GM12878 (cell line): ENCODE measurements around the gene COX6B1. TPM values are rescaled to one million over a fixed set of nuclear protein-coding genes. Genes with fewer than 3 reads are reported as not detected.
A peak's percentile ranks its signal among the peaks of the same experiment; 100 is the strongest.

Experiments used
- ATAC-seq: fragments of 200-7000 bp; cut with Tn5 transposase; 3 replicates; pipeline ENCODE4 v1.9.1; 2020; ENCODE audit warnings: mild to moderate bottlenecking, moderate library complexity
- BruUV-seq: library from RNA; stranded (reverse); fragments of 400-500 nt; replicated peaks from 2 replicates; lab custom pipeline; 2021; lab: Mats Ljungman, UMichigan
- CTCF ChIA-PET: fragments of 300-600 bp; sonication (Branson Sonifier 250); formaldehyde crosslinking; extraction: SDS; loops from one replicate; lab custom pipeline; 2021; ENCODE audit warnings: inconsistent platforms; lab: Yijun Ruan, JAX
- POLR2A ChIA-PET: fragments of 350-600 bp; formaldehyde crosslinking; extraction: SDS; loops from one replicate; lab custom pipeline; 2021; ENCODE audit warnings: inconsistent platforms; lab: Charles Lee
- RAD21 ChIA-PET: fragments of 300-600 bp; sonication (Branson Sonifier 250); formaldehyde crosslinking; loops from one replicate; lab custom pipeline; 2023; ENCODE audit warnings: antibody characterized with exemption; ENCODE audit not compliant: unreplicated experiment; lab: Charles Lee
- SMC1A ChIA-PET: fragments of 300-600 bp; sonication (Branson Sonifier 250); formaldehyde crosslinking; loops from one replicate; lab custom pipeline; 2023; ENCODE audit not compliant: unreplicated experiment, uncharacterized antibody; lab: Charles Lee
- DNase-seq: peaks from one replicate; pipeline ENCODE4 v3.0.0-alpha.2; 2011; ENCODE audit warnings: low read depth, low spot score
- FAIRE-seq: peaks from 3 replicates; lab custom pipeline; 2011; peaks lifted over from hg19 to GRCh38; lab: Jason Lieb, UNC
- H2AFZ ChIP-seq: 2 replicates; pipeline ENCODE4 v1.6.0; 2011; ENCODE audit warnings: low read depth, low read length, control low read depth; ENCODE audit not compliant: control insufficient read depth
- H3K27ac ChIP-seq: 2 replicates; pipeline ENCODE4 v1.5.1; 2011; ENCODE audit warnings: control low read depth; ENCODE audit not compliant: control insufficient read depth, insufficient read depth
- H3K27me3 ChIP-seq, 2 experiments: replicated peaks in 1 of 2; 2 replicates each; pipeline versions ENCODE4 v1.6.0 to v1.6.1; 2011; ENCODE audit warnings: low read length in 1 of 2; ENCODE audit not compliant: control insufficient read depth in 2 of 2, insufficient read depth in 2 of 2
- H3K36me3 ChIP-seq, 2 experiments: 2 replicates each; pipeline ENCODE4 v1.5.1; 2011; ENCODE audit warnings: low read length in 1 of 2; ENCODE audit not compliant: control insufficient read depth in 2 of 2, insufficient read depth in 2 of 2
- H3K4me1 ChIP-seq: 2 replicates; pipeline ENCODE4 v1.6.1; 2011; ENCODE audit warnings: mild to moderate bottlenecking, low read length, moderate library complexity, mixed read lengths; ENCODE audit not compliant: control insufficient read depth, insufficient read depth
- H3K4me2 ChIP-seq: 2 replicates; pipeline ENCODE4 v1.6.0; 2011; ENCODE audit warnings: control low read depth; ENCODE audit not compliant: control insufficient read depth, insufficient read depth
- H3K4me3 ChIP-seq: fragments of 200-600 bp; sonication (generic); 2 replicates; pipeline ENCODE4 v1.5.1; 2016
- H3K79me2 ChIP-seq: 2 replicates; pipeline ENCODE4 v1.6.0; 2011; ENCODE audit warnings: low read length; ENCODE audit not compliant: control insufficient read depth, insufficient read depth
- H3K9ac ChIP-seq: 2 replicates; pipeline ENCODE4 v1.8.0; 2011; ENCODE audit warnings: low read length, control low read depth, mixed read lengths; ENCODE audit not compliant: control insufficient read depth, insufficient read depth
- H3K9me3 ChIP-seq: replicated peaks from 3 replicates; pipeline ENCODE4 v1.5.1; 2011; ENCODE audit warnings: mild to moderate bottlenecking, low read length; ENCODE audit not compliant: control insufficient read depth, insufficient read depth
- H4K20me1 ChIP-seq: 2 replicates; pipeline ENCODE4 v1.6.0; 2011; ENCODE audit not compliant: control insufficient read depth, insufficient read depth
- SUZ12 ChIP-seq: fragments of 200-600 bp; sonication (generic); IDR thresholded peaks from one replicate; pipeline ENCODE4 v1.6.1; 2018; ENCODE audit warnings: antibody characterized with exemption, mild to moderate bottlenecking; ENCODE audit not compliant: unreplicated experiment
- WRNIP1 ChIP-seq: IDR thresholded peaks from 2 replicates; pipeline ENCODE4 v1.6.1; 2011; ENCODE audit warnings: low read depth, low read length, improper control_type of control experiment, borderline replicate concordance
- WGBS: methylation state at CpG from one replicate; pipeline ENCODE4 v1.1.6; 2016; ENCODE audit warnings: low lambda C conversion rate; ENCODE audit not compliant: insufficient replicate concordance, insufficient coverage; ENCODE audit errors: missing lambda C conversion rate; 5-methylcytosine and 5-hydroxymethylcytosine counted together
- in situ Hi-C: fragments of 300-500 bp; cut with MboI; formaldehyde crosslinking; loops from 9 replicates; pipeline ENCODE4 v1.14.3; 2018; ENCODE audit warnings: mixed read lengths
- intact Hi-C: fragments of 100-400 bp; cut with micrococcal nuclease; formaldehyde crosslinking; loops from one replicate; pipeline ENCODE4 v1.14.2; 2022; ENCODE audit not compliant: unreplicated experiment
- polyA plus RNA-seq, 11 experiments: library from polyadenylated mRNA; depleted of rRNA in 4 of 11; unstranded in 6 of 11; stranded (reverse) in 5 of 11; fragments of >200 nt; fragmentation: Nextera tagmentation in 4 of 11; fragmentation: Illumina TruSeq in 1 of 11; extraction: Ambion mirVana in 4 of 11; extraction: Trizol in 1 of 11; gene quantifications; 1 replicate in 1 of 11; 2 replicates in 10 of 11; pipeline versions ENCODE4 v1.2.1 to v1.2.3, GENCODE V29; 2011 to 2016; ENCODE audit warnings: inconsistent platforms in 2 of 11, missing spikeins in 2 of 11, low read depth in 1 of 11
- total RNA-seq, 4 experiments: library from RNA; depleted of rRNA in 3 of 4; stranded (reverse); fragments of >200 nt in 3 of 4; fragmentation: Illumina TruSeq in 1 of 4; extraction: Trizol in 1 of 4; gene quantifications; 2 replicates each; pipeline versions ENCODE4 v1.2.1 to v1.2.3, GENCODE V29; 2013 to 2021
- TF ChIP-seq, protein P1 (sequence below): fragments of 450-650 bp; IDR thresholded peaks from 2 replicates; pipeline ENCODE4 v1.6.1; 2016; ENCODE audit warnings: mild to moderate bottlenecking

The COX6B1 gene
- total and polyA plus RNA-seq, 10 of the 15 experiments (the other 5 are each of a cell fraction or from before 2014, with no cell fraction given): 500 to 1,700 (median 862) TPM

DNA sequence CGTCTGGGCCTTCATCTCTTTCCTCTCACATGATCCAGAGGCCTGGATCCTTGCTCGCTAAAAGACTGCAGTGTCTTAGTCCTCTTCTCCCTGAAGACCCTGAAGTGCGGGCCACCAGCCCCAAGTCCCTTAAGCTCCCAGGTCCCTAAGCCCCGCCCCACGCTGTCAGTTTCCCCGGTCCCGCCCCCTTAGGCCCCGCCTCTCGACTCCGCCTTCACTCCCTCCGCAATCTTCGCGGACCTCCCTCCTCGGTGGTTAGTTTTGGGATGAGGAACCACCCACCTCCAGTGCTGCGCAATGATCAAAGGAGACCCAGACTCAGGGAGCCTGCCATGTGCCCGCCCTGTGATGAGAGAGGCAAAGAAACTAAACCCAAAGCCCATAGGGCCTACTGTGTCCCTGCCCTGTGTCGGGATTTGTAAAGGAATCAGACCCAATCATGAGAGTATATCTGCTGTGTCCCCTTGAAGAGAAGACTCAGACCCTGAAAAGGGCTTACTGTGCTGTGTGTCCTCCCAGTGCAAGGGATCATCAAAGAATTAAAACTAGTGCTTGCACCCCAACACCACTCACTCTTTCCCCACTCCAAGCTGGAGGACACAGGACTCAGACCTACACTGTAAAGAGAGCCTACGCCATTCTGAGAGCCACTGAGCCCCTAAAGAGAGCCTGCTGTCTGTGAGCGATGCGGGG is 3.0 kb upstream of the COX6B1 start:
- BruUV-seq: no TSS peak
- no peaks in the 10 kb centered on the region for H3K36me3 ChIP-seq
- ChIA-PET RAD21 (interaction anchor here (1.1 to 1.3 kb wide), 3 partner anchors 28 to 135 kb away, joined by 3 to 4 read pairs (median 3); no protein-coding TSS in a partner anchor), CTCF (interaction anchor here (1.1 to 1.6 kb wide), 2 partner anchors 101 to 137 kb away, joined by 3 read pairs; partner anchors contain the start of gene PSENEN), POLR2A (interaction anchor here (0.5 to 3.5 kb wide), 7 partner anchors 13 to 103 kb away, joined by 3 to 30 read pairs (median 5); partner anchors contain the start of genes HAUS5 and LIN37), SMC1A (interaction anchor here (0.8 to 1.9 kb wide), 4 partner anchors 33 to 291 kb away, joined by 3 to 10 read pairs (median 6); partner anchors contain the start of gene HAUS5)
- H3K79me2 ChIP-seq: peaks cover 17% of the 10 kb centered on the region
- intact Hi-C loops: no loop called here
- H3K4me2 ChIP-seq: peak overlapping the region; percentile 100
- TF ChIP-seq SUZ12: no peak
- TF ChIP-seq, protein P1, sequence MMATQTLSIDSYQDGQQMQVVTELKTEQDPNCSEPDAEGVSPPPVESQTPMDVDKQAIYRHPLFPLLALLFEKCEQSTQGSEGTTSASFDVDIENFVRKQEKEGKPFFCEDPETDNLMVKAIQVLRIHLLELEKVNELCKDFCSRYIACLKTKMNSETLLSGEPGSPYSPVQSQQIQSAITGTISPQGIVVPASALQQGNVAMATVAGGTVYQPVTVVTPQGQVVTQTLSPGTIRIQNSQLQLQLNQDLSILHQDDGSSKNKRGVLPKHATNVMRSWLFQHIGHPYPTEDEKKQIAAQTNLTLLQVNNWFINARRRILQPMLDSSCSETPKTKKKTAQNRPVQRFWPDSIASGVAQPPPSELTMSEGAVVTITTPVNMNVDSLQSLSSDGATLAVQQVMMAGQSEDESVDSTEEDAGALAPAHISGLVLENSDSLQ: peak; percentile 74
- no peak for TF ChIP-seq WRNIP1
- no peaks in the 10 kb centered on the region; the same call in 1 of the 2 replicates for H4K20me1 ChIP-seq
- H3K9me3 ChIP-seq: no peaks in the 10 kb centered on the region
- ATAC-seq (peak; percentile 14), DNase-seq (no peak), FAIRE-seq (no peak)
- H3K27me3 ChIP-seq: no peaks in the 10 kb centered on the region
- no peak overlapping the region for H3K27ac ChIP-seq
- peak overlapping the region; percentile 100 for H2AFZ ChIP-seq
- peak overlapping the region; percentile 65; the same call in 1 of the 2 replicates for H3K9ac ChIP-seq
- peak overlapping the region; percentile 66; the same call in 1 of the 2 replicates for H3K4me3 ChIP-seq
- in situ Hi-C loops: no loop called here
- 24% methylated on average over 15 of the region's 20 CpGs for WGBS
- peaks cover 30% of the 10 kb centered on the region for H3K4me1 ChIP-seq
